HUES6 (cell line): ENCODE data around the gene DSCAM.

Experiments used
- H3K27ac ChIP-seq: 2 replicates; pipeline ENCODE4 v1.7.0; 2013; ENCODE audit warnings: low read depth, mild to moderate bottlenecking, low read length, inconsistent platforms
- H3K27me3 ChIP-seq: 2 replicates; pipeline ENCODE4 v1.6.1; 2013; ENCODE audit warnings: low read length; ENCODE audit not compliant: control insufficient read depth, insufficient read depth
- H3K36me3 ChIP-seq: 2 replicates; pipeline ENCODE4 v1.6.1; 2013; ENCODE audit warnings: low read length; ENCODE audit not compliant: control insufficient read depth, insufficient read depth
- H3K4me1 ChIP-seq: 2 replicates; pipeline ENCODE4 v1.6.1; 2013; ENCODE audit warnings: low read length; ENCODE audit not compliant: control insufficient read depth, insufficient read depth
- H3K4me3 ChIP-seq: 2 replicates; pipeline ENCODE4 v1.5.1; 2013; ENCODE audit warnings: low read depth, low read length
- H3K9ac ChIP-seq: one replicate; pipeline ENCODE4 v1.6.1; 2013; ENCODE audit warnings: mild to moderate bottlenecking, low read length
- H3K9me3 ChIP-seq: 2 replicates; pipeline ENCODE4 v1.6.1; 2013; ENCODE audit warnings: low read depth, low read length; ENCODE audit not compliant: control insufficient read depth, insufficient read depth

Gene DSCAM

GRCh38 chr21:40351006-40351405 is 496.0 kb downstream of the DSCAM start:
- no peaks in the 10 kb centered on the region for H3K36me3 ChIP-seq
- H3K27ac ChIP-seq = no peak overlapping the region
- no peaks in the 10 kb centered on the region for H3K9me3 ChIP-seq
- no peaks in the 10 kb centered on the region for H3K4me1 ChIP-seq
- no peak overlapping the region for H3K9ac ChIP-seq
- H3K4me3 ChIP-seq = no peak overlapping the region
- no peaks in the 10 kb centered on the region for H3K27me3 ChIP-seq

GRCh38 chr21:40349591-40349990 is 497.4 kb downstream of the DSCAM start:
- no peak overlapping the region for H3K9ac ChIP-seq
- no peaks in the 10 kb centered on the region for H3K4me1 ChIP-seq
- H3K27ac ChIP-seq = no peak overlapping the region
- no peaks in the 10 kb centered on the region for H3K9me3 ChIP-seq
- H3K4me3 ChIP-seq = no peak overlapping the region
- H3K36me3 ChIP-seq = no peaks in the 10 kb centered on the region
- no peaks in the 10 kb centered on the region for H3K27me3 ChIP-seq

GRCh38 chr21:40345711-40346321 is 501.1 kb downstream of the DSCAM start:
- H3K9ac ChIP-seq = no peak overlapping the region
- no peaks in the 10 kb centered on the region for H3K27me3 ChIP-seq
- H3K9me3 ChIP-seq = no peaks in the 10 kb centered on the region

GRCh38 chr21:40340357-40340756 is 506.6 kb downstream of the DSCAM start:
- Histone ChIP-seq H3K36me3 (no peaks in the 10 kb centered on the region), H3K27ac (no peak overlapping the region), H3K4me1 (peaks cover 13% of the 10 kb centered on the region; the same call in 1 of the 2 replicates), H3K4me3 (no peak overlapping the region), H3K9me3 (no peaks in the 10 kb centered on the region), H3K9ac (no peak overlapping the region), H3K27me3 (peaks cover 17% of the 10 kb centered on the region; the same call in 1 of the 2 replicates)

More at GRCh38 chr21:40345711-40346321, 501.1 kb downstream of the DSCAM start:
- H3K27ac ChIP-seq = no peak overlapping the region
- H3K4me3 ChIP-seq = no peak overlapping the region
- H3K4me1 ChIP-seq = no peaks in the 10 kb centered on the region
- H3K36me3 ChIP-seq = no peaks in the 10 kb centered on the region

GRCh38 chr21:40339050-40339449 is 507.9 kb downstream of the DSCAM start:
- Histone ChIP-seq H3K27ac (no peak overlapping the region), H3K27me3 (peaks cover 21% of the 10 kb centered on the region; the same call in 1 of the 2 replicates), H3K4me1 (peaks cover 13% of the 10 kb centered on the region; the same call in 1 of the 2 replicates), H3K36me3 (no peaks in the 10 kb centered on the region), H3K4me3 (no peak overlapping the region), H3K9me3 (no peaks in the 10 kb centered on the region), H3K9ac (no peak overlapping the region)

- no peaks in the 10 kb centered on the region for H3K9me3 ChIP-seq
- H3K27me3 ChIP-seq = peaks cover 21% of the 10 kb centered on the region; the same call in 1 of the 2 replicates
- H3K4me1 ChIP-seq = peaks cover 13% of the 10 kb centered on the region; the same call in 1 of the 2 replicates
- H3K4me3 ChIP-seq = no peak overlapping the region
- no peaks in the 10 kb centered on the region for H3K36me3 ChIP-seq
- H3K27ac ChIP-seq = no peak overlapping the region
- H3K9ac ChIP-seq = no peak overlapping the region
Observed at GRCh38 chr21:40337981-40338380, 509.0 kb downstream of the DSCAM start.

GRCh38 chr21:40335704-40336103 is 511.3 kb downstream of the DSCAM start:
- peaks cover 21% of the 10 kb centered on the region; the same call in 1 of the 2 replicates for H3K27me3 ChIP-seq
- H3K4me1 ChIP-seq = peaks cover 13% of the 10 kb centered on the region; the same call in 1 of the 2 replicates
- H3K4me3 ChIP-seq = peak overlapping the region; percentile 23; the same call in 1 of the 2 replicates
- H3K36me3 ChIP-seq = no peaks in the 10 kb centered on the region
- no peak overlapping the region for H3K27ac ChIP-seq
- H3K9me3 ChIP-seq = no peaks in the 10 kb centered on the region
- H3K9ac ChIP-seq = no peak overlapping the region

GRCh38 chr21:40334159-40334558 is 512.8 kb downstream of the DSCAM start:
- Histone ChIP-seq H3K4me1 (peaks cover 13% of the 10 kb centered on the region; the same call in 1 of the 2 replicates), H3K27me3 (peaks cover 21% of the 10 kb centered on the region; the same call in 1 of the 2 replicates), H3K36me3 (no peaks in the 10 kb centered on the region), H3K9me3 (no peaks in the 10 kb centered on the region), H3K27ac (no peak overlapping the region), H3K4me3 (no peak overlapping the region), H3K9ac (no peak overlapping the region)

- H3K9ac ChIP-seq = no peak overlapping the region
- peaks cover 21% of the 10 kb centered on the region; the same call in 1 of the 2 replicates for H3K27me3 ChIP-seq
- no peak overlapping the region for H3K27ac ChIP-seq
- no peaks in the 10 kb centered on the region for H3K36me3 ChIP-seq
- H3K9me3 ChIP-seq = no peaks in the 10 kb centered on the region
- peaks cover 13% of the 10 kb centered on the region; the same call in 1 of the 2 replicates for H3K4me1 ChIP-seq
- no peak overlapping the region for H3K4me3 ChIP-seq
Observed at GRCh38 chr21:40333731-40334130, 513.2 kb downstream of the DSCAM start.

- Histone ChIP-seq H3K36me3 (no peaks in the 10 kb centered on the region), H3K4me1 (peaks cover 13% of the 10 kb centered on the region; the same call in 1 of the 2 replicates), H3K27me3 (peaks cover 9% of the 10 kb centered on the region; the same call in 1 of the 2 replicates), H3K9me3 (no peaks in the 10 kb centered on the region), H3K4me3 (no peak overlapping the region), H3K27ac (no peak overlapping the region), H3K9ac (no peak overlapping the region)
Observed at GRCh38 chr21:40331804-40332203, 515.2 kb downstream of the DSCAM start.

GRCh38 chr21:40331172-40331571 is 515.8 kb downstream of the DSCAM start:
- Histone ChIP-seq H3K36me3 (no peaks in the 10 kb centered on the region), H3K9me3 (no peaks in the 10 kb centered on the region), H3K9ac (no peak overlapping the region), H3K4me1 (peaks cover 7% of the 10 kb centered on the region; the same call in 1 of the 2 replicates), H3K4me3 (no peak overlapping the region), H3K27me3 (peaks cover 4% of the 10 kb centered on the region; the same call in 1 of the 2 replicates), H3K27ac (no peak overlapping the region)
